Gastroesophageal sphincter (tissue), 4 donors: ENCODE data around the gene MYOT. TPM values are rescaled to one million over a fixed set of nuclear protein-coding genes. Genes with fewer than 3 reads are reported as not detected.

Source experiments
- ATAC-seq: fragments of 150-250 bp; one replicate; pipeline ENCODE4 v1.9.1; 2016; ENCODE audit warnings: mild to moderate bottlenecking, moderate library complexity
- H3K27ac ChIP-seq, 4 donors: fragments of 200-600 bp; sonication (generic) in 3 of 4; 1 replicate in 3 of 4; 2 replicates in 1 of 4; pipeline ENCODE4 v1.5.1; 2016 to 2019
- H3K27me3 ChIP-seq: fragments of 200-600 bp; sonication (generic); one replicate; pipeline ENCODE4 v1.5.1; 2019
- H3K36me3 ChIP-seq, 2 donors: fragments of 200-600 bp; sonication (generic); one replicate each; pipeline ENCODE4 v1.5.1; 2019; ENCODE audit warnings: control low read depth in 1 of 2
- H3K4me1 ChIP-seq, 3 donors: fragments of 200-600 bp; sonication (generic); 1 replicate in 2 of 3; 2 replicates in 1 of 3; pipeline ENCODE4 v1.5.1; 2016 to 2019; ENCODE audit warnings: control low read depth in 2 of 3
- H3K4me3 ChIP-seq, 2 donors: fragments of 200-600 bp; sonication (generic); one replicate each; pipeline ENCODE4 v1.5.1; 2019; ENCODE audit warnings: mild to moderate bottlenecking in 1 of 2, moderate library complexity in 1 of 2
- H3K9me3 ChIP-seq, 3 donors: fragments of 200-600 bp; sonication (generic); one replicate each; pipeline ENCODE4 v1.5.1; 2017 to 2019; ENCODE audit warnings: control low read depth in 2 of 3
- EP300 ChIP-seq: sonication (generic); formaldehyde crosslinking; IDR thresholded peaks from one replicate; pipeline ENCODE4 v1.6.1; 2017; ENCODE audit warnings: antibody characterized with exemption, mild to moderate bottlenecking
- POLR2A ChIP-seq, 2 donors: fragments of 450-650 bp; IDR thresholded peaks; one replicate each; pipeline ENCODE4 v1.6.1; 2017; ENCODE audit warnings: antibody characterized with exemption in 2 of 2, mild to moderate bottlenecking in 2 of 2, moderate library complexity in 1 of 2
- POLR2AphosphoS5 ChIP-seq: sonication (generic); formaldehyde crosslinking; IDR thresholded peaks from one replicate; pipeline ENCODE4 v1.6.1; 2017; ENCODE audit warnings: antibody characterized with exemption
- WGBS, 2 donors: methylation state at CpG; one replicate each; pipeline ENCODE4 v1.1.5; 2018; ENCODE audit warnings: low coverage in 1 of 2; 5-methylcytosine and 5-hydroxymethylcytosine counted together
- total RNA-seq, 4 donors: library from RNA; depleted of rRNA; stranded (reverse); fragments of >200 nt; gene quantifications; one replicate each; pipeline ENCODE4 v1.1.0, GENCODE V29; 2016
- TF ChIP-seq, protein P1 (sequence below), 4 experiments: fragments of 200-600 bp in 2 of 4; fragments of 450-650 bp in 2 of 4; sonication (generic) in 1 of 4; IDR thresholded peaks; one replicate each; pipeline ENCODE4 v1.5.1; 2017 to 2019; ENCODE audit warnings: antibody characterized with exemption in 4 of 4, mild to moderate bottlenecking in 2 of 4, moderate library complexity in 2 of 4

The MYOT gene
- total RNA-seq, 4 donors from 2014 or later, result 16.6 to 38.9 (median 32.8) TPM

- Histone ChIP-seq H3K36me3 (no peaks in the 10 kb centered on the region), H3K27ac (no peak overlapping the region), H3K27me3 (no peaks in the 10 kb centered on the region), H3K4me1 (peaks cover 0 to 2% (median 0%) of the 10 kb centered on the region in 3 donors), H3K9me3 (no peaks in the 10 kb centered on the region), H3K4me3 (no peak overlapping the region)
- TF ChIP-seq EP300 (no peak), POLR2AphosphoS5 (no peak), POLR2A (IDR thresholded peaks at IDR 0.05) (no peak)
- TF ChIP-seq, protein P1, sequence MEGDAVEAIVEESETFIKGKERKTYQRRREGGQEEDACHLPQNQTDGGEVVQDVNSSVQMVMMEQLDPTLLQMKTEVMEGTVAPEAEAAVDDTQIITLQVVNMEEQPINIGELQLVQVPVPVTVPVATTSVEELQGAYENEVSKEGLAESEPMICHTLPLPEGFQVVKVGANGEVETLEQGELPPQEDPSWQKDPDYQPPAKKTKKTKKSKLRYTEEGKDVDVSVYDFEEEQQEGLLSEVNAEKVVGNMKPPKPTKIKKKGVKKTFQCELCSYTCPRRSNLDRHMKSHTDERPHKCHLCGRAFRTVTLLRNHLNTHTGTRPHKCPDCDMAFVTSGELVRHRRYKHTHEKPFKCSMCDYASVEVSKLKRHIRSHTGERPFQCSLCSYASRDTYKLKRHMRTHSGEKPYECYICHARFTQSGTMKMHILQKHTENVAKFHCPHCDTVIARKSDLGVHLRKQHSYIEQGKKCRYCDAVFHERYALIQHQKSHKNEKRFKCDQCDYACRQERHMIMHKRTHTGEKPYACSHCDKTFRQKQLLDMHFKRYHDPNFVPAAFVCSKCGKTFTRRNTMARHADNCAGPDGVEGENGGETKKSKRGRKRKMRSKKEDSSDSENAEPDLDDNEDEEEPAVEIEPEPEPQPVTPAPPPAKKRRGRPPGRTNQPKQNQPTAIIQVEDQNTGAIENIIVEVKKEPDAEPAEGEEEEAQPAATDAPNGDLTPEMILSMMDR (IDR thresholded peaks at IDR 0.05), result no peak
- ATAC-seq, result no peak
Measured at GRCh38 chr5:137894586-137894985, 26.9 kb downstream of the MYOT start.

DNA sequence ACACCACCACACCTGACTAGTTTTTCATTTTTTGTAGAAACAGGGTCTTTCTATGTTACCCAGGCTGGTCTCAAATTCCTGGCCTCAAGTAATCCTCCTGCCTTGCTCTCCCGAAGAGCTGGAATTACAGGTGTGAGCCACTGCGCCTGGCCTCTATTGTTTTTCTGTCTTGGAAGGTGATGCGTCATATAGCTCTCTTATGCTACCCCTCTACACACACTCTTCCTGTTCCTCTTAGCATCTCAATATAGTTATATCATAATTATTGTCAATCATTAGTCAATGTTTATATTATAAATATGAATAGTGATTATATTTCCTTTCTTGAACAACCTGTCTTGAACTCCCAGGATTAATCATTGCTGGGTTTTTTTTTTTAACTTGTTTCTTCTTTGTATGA lies 28.9 kb downstream of the MYOT start:
- no peak for ATAC-seq
- no peak overlapping the region for H3K27ac ChIP-seq
- H3K36me3 ChIP-seq, result no peaks in the 10 kb centered on the region

GRCh38 chr5:137899493-137899892 lies 31.8 kb downstream of the MYOT start:
- no peaks in the 10 kb centered on the region for H3K36me3 ChIP-seq
- H3K27ac ChIP-seq, result no peak overlapping the region
- TF ChIP-seq, protein P1 (IDR thresholded peaks at IDR 0.05), result no peak
- no peak for TF ChIP-seq POLR2A (IDR thresholded peaks at IDR 0.05)
- no peak for TF ChIP-seq POLR2AphosphoS5
- no peak for TF ChIP-seq EP300
- no peaks in the 10 kb centered on the region for H3K9me3 ChIP-seq
- 90 to 100% methylated on average over 3 of the region's 3 CpGs for WGBS, 2 donors
- ATAC-seq, result no peak
- H3K4me3 ChIP-seq, result no peak overlapping the region
- H3K4me1 ChIP-seq, result no peaks in the 10 kb centered on the region
- H3K27me3 ChIP-seq, result no peaks in the 10 kb centered on the region

More for the DNA sequence above, 28.9 kb downstream of the MYOT start:
- WGBS, 2 donors, result 73 to 86% methylated on average over 2 to 3 of the region's 3 CpGs
- Histone ChIP-seq H3K4me1 (no peaks in the 10 kb centered on the region), H3K4me3 (no peak overlapping the region), H3K27me3 (no peaks in the 10 kb centered on the region), H3K9me3 (no peaks in the 10 kb centered on the region)
- TF ChIP-seq, protein P1 (IDR thresholded peaks at IDR 0.05), result no peak
- TF ChIP-seq POLR2AphosphoS5 (no peak), POLR2A (IDR thresholded peaks at IDR 0.05) (no peak), EP300 (no peak)

- WGBS, 2 donors, result 56 to 59% methylated on average over 1 to 3 of the region's 5 CpGs
- Histone ChIP-seq H3K27ac (no peak overlapping the region), H3K36me3 (no peaks in the 10 kb centered on the region), H3K9me3 (no peaks in the 10 kb centered on the region), H3K27me3 (no peaks in the 10 kb centered on the region), H3K4me1 (no peaks in the 10 kb centered on the region), H3K4me3 (no peak overlapping the region)
- ATAC-seq, result no peak
- TF ChIP-seq POLR2A (IDR thresholded peaks at IDR 0.05), result no peak
- no peak for TF ChIP-seq EP300
- TF ChIP-seq, protein P1 (IDR thresholded peaks at IDR 0.05), result no peak
- TF ChIP-seq POLR2AphosphoS5, result no peak
Measured at GRCh38 chr5:137901011-137901817, 33.6 kb downstream of the MYOT start.

GRCh38 chr5:137902408-137903133 lies 34.9 kb downstream of the MYOT start:
- Histone ChIP-seq H3K27ac (no peak overlapping the region), H3K36me3 (no peaks in the 10 kb centered on the region), H3K4me1 (no peaks in the 10 kb centered on the region), H3K4me3 (no peak overlapping the region), H3K9me3 (no peaks in the 10 kb centered on the region), H3K27me3 (no peaks in the 10 kb centered on the region)
- no peak for ATAC-seq
- WGBS, 2 donors, result 88 to 100% methylated on average over 1 of the region's 1 CpG
- TF ChIP-seq EP300 (no peak), POLR2AphosphoS5 (no peak), POLR2A (IDR thresholded peaks at IDR 0.05) (no peak)
- TF ChIP-seq, protein P1 (IDR thresholded peaks at IDR 0.05), result no peak
